GM12891 (cell line): ENCODE measurements around the gene LY9.

Source experiments
- DNase-seq: peaks from one replicate; pipeline ENCODE4 v3.0.0; 2011; ENCODE audit warnings: low spot score; ENCODE audit not compliant: insufficient read length
- FAIRE-seq: peaks from 2 replicates; lab custom pipeline; 2011; peaks lifted over from hg19 to GRCh38; lab: Jason Lieb, UNC
- PAX5 ChIP-seq: IDR thresholded peaks from 2 replicates; pipeline ENCODE4 v1.6.1; 2011; ENCODE audit warnings: low read length, moderate library complexity, mild to moderate bottlenecking; ENCODE audit not compliant: insufficient read depth, severe bottlenecking
- POLR2A ChIP-seq: IDR thresholded peaks from 2 replicates; pipeline ENCODE4 v1.6.1; 2011; ENCODE audit warnings: low read depth, low read length, control low read depth
- POLR2AphosphoS5 ChIP-seq: IDR thresholded peaks from 2 replicates; pipeline ENCODE4 v1.6.1; 2011; ENCODE audit warnings: low read depth, low read length, control low read depth
- POU2F2 ChIP-seq: IDR thresholded peaks from 2 replicates; pipeline ENCODE4 v1.6.1; 2011; ENCODE audit warnings: low read depth, mild to moderate bottlenecking, control low read depth, low read length, moderate library complexity
- SPI1 ChIP-seq: IDR thresholded peaks from 2 replicates; pipeline ENCODE4 v1.6.1; 2011; ENCODE audit warnings: low read depth, low read length, control low read depth
- TAF1 ChIP-seq: IDR thresholded peaks from 2 replicates; pipeline ENCODE4 v1.6.1; 2011; ENCODE audit warnings: low read depth, low read length, control low read depth

The LY9 gene

GRCh38 chr1:160827418-160827817 is 31.4 kb downstream of the LY9 start:
- DNase-seq = no peak
- FAIRE-seq = no peak
- TF ChIP-seq TAF1 (no peak), POU2F2 (no peak), POLR2AphosphoS5 (no peak), PAX5 (no peak), POLR2A (no peak), SPI1 (no peak)

GRCh38 chr1:160829766-160830165 is 33.8 kb downstream of the LY9 start:
- FAIRE-seq (no peak), DNase-seq (no peak)
- TF ChIP-seq SPI1 (no peak), POLR2AphosphoS5 (no peak), POU2F2 (no peak), TAF1 (no peak), POLR2A (no peak), PAX5 (no peak)

- TF ChIP-seq SPI1 (no peak), PAX5 (no peak), TAF1 (no peak), POLR2AphosphoS5 (no peak), POLR2A (no peak), POU2F2 (no peak)
- DNase-seq (peak; percentile 35), FAIRE-seq (peak; percentile 96)
Observed at GRCh38 chr1:160830321-160831153, 34.6 kb downstream of the LY9 start.

- FAIRE-seq (peak; percentile 40), DNase-seq (no peak)
- no peak for TF ChIP-seq POLR2AphosphoS5
- TF ChIP-seq POLR2A = no peak
- TF ChIP-seq SPI1 = no peak
- no peak for TF ChIP-seq TAF1
Observed at GRCh38 chr1:160834945-160835565, 39.1 kb downstream of the LY9 start.

GRCh38 chr1:160835751-160836150 is 39.8 kb downstream of the LY9 start:
- no peak for DNase-seq
- TF ChIP-seq TAF1 (no peak), POU2F2 (no peak), POLR2AphosphoS5 (no peak), SPI1 (no peak), POLR2A (no peak), PAX5 (no peak)

GRCh38 chr1:160836561-160836960 is 40.6 kb downstream of the LY9 start:
- DNase-seq (no peak), FAIRE-seq (peak; percentile 86)

More at GRCh38 chr1:160835751-160836150, 39.8 kb downstream of the LY9 start:
- no peak for FAIRE-seq

GRCh38 chr1:160836981-160837557 is 41.1 kb downstream of the LY9 start:
- FAIRE-seq = no peak
- TF ChIP-seq POLR2AphosphoS5 (no peak), POLR2A (no peak), POU2F2 (no peak), SPI1 (no peak), PAX5 (no peak), TAF1 (no peak)
- no peak for DNase-seq

More at GRCh38 chr1:160836561-160836960, 40.6 kb downstream of the LY9 start:
- TF ChIP-seq SPI1 (no peak), POLR2A (no peak), TAF1 (no peak), PAX5 (no peak), POLR2AphosphoS5 (no peak), POU2F2 (no peak)

GRCh38 chr1:160837558-160838205 is 41.7 kb downstream of the LY9 start:
- TF ChIP-seq SPI1 (peak; percentile 68), TAF1 (0 out of 2 replicates have a peak, but pooled peaks have one; percentile 13), POLR2AphosphoS5 (no peak), POLR2A (no peak), PAX5 (no peak)
- DNase-seq = peak; percentile 39
- FAIRE-seq = peak; percentile 95
